HL-60/S4 treated with phorbol 12-myristate 13-acetate at 8.2 ng/mL for 4 days and 3 days (cell line): Measurements from ENCODE around the gene HGS.
"Not testable (repeated sequence)": the region's sequence is repeated elsewhere in the genome, so short reads cannot be mapped to it uniquely, and the experiment has no call there.

ENCODE experiments used
- in situ Hi-C: fragments of 300-500 bp; cut with MboI; formaldehyde crosslinking; loops from 2 replicates; pipeline ENCODE4 v1.15.0; 2022; ENCODE audit warnings: low sequenced_read_pairs

Gene HGS

GRCh38 chr17:81655378-81656117, 28.3 kb upstream of the HGS start:
- in situ Hi-C loops: no loop called here

DNA sequence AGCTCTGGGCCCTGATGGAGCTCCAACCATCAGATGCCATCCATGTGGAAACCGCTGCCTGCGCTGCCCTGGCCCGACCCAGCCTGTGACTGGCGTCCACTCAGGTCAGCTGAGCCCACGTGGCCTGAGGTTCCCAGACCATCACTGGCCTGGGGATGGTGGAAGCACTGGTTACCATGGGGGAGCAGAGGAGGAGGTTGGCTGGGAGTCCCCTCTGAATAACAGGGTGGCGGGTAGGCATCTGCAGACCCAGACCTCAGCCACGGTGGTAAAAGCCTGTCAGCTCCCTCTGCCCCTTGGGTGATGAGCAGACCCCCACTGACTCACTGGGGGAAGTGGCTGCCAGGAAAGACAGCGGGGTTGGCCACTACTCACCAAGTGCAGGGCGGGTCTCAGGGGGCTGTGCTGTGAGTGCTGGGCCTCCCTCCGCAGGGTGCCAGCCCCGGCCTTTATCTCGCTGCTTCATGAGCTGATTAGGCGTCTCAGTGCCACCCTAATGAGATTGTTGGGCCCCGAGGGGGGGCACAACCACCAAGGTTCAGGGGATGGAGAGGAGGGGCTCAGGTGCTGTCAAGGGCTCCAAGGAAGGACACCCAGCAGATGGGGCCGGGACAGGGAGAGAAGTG, 27.6 kb upstream of the HGS start, which contains the start of gene PDE6G:
Gene PDE6G (minus strand): TSS at position 425 of the 626 bp plus-strand sequence. CDS start 3,237 bp downstream, outside the sequence.
- in situ Hi-C loops: no loop called here

DNA sequence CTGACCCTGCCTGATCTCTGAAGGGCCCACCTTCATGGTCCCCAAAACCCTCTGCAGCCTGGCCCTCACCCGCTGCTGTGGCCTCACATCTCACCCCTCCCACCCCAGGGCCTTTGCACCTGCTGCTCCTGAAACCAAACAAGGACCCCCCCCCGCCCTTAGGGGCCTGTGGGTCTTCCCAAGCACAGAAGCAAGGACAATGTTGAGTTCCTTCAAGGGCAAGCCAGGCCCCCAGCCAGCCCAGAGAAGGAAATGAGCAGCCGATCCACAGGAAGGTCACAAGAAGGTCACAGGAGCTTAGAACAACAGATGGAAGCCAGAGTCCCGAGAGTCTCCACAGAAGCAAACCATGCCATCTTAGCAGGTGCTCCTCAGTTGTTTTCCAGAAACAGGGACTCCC, 27.0 kb upstream of the HGS start:
- in situ Hi-C loops: no loop called here

- in situ Hi-C loops: no loop called here
Observed at GRCh38 chr17:81659038-81659437, 24.8 kb upstream of the HGS start.

DNA sequence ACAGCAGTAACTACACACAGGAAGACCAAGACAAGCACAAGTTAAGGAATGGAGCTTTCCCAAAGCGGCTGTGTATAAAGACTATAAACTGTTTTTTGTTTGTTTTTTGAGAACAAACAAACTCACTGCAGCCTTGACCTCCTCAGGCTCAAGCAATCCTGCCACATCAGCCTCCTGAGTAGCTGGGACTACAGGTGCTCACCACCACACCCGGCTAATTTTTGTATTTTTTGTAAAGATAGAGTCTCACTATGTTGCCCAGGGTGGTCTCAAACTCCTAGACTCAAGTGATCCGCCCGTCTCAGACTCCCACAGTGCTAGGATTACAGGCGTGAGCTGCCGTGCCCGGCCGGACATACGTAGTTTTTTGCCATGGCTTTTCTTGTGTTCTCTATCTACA, 23.4 kb upstream of the HGS start:
- in situ Hi-C loops: no loop called here

DNA sequence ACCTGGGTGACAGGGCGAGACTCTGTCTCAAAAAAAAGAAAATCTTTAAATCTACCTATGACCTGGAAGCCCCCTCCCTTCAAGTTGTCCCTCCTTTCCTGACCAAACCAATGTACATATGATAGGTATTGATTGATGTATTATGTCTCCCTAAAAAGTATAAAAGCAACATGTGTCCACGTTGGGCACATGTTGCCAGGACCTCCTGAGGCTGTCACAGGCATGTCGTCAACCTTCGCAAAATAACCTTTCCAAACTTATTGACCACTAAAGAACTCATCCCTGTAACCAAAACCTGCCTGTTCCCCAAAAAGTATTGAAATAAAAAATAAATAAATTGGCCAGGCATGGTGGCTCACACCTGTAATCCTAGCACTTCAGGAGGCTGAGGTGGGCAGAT, 21.8 kb upstream of the HGS start:
- in situ Hi-C loops: no loop called here

- in situ Hi-C loops: no loop called here
Observed at GRCh38 chr17:81664051-81664470, 19.8 kb upstream of the HGS start.

- in situ Hi-C loops: no loop called here
Observed at GRCh38 chr17:81665205-81666091, 18.4 kb upstream of the HGS start.

GRCh38 chr17:81666092-81666341, 17.8 kb upstream of the HGS start:
- in situ Hi-C loops: no loop called here

DNA sequence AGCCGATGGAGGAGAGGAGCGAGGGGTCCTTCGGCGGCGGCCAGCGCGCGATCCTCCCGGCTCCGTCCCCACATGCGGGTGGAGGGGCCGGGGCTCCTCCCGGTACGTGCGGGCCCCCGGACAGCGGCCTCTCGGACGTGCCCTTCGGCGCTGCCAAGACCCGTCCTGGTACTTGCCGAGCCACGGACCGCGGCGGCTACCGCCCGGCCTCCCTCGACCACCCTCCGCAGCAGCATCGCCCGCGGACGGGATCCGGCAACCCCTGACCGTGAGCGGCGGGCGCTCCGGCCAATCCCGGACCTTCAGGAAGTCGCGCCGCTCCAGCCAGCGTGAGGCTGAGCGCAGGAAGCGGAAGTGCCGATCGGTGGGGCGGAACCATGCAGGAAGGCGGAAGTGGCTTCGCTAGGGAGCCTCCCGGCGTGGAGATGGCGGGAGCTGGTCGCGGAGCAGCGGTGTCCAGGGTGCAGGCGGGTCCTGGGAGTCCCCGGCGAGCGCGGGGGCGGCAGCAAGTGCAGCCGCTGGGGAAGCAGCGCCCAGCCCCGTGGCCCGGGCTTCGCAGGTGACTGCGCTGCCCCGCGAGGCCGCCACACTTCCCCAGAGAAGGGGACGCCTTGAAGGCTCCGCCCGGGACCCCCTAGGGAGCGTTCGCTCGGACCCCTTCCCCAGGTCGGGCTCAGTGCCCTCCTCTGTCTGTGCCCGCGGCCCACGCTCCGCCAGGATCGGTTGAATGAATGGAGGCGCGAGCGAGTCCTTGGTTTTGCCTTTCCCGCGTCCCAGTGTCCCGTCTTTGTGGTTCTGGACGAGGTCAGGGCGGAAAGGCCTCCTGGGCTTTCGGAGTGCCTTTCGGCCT, 17.2 kb upstream of the HGS start, which contains the start of the genes CCDC137 and OXLD1:
Gene CCDC137 (plus strand): TSS at position 396 of the 850 bp plus-strand sequence. CDS start 30 bp downstream, at position 426.
Gene OXLD1 (minus strand): TSS at position 264 of the 850 bp plus-strand sequence. CDS start 28 bp downstream, at position 236.
- in situ Hi-C loops: no loop called here

DNA sequence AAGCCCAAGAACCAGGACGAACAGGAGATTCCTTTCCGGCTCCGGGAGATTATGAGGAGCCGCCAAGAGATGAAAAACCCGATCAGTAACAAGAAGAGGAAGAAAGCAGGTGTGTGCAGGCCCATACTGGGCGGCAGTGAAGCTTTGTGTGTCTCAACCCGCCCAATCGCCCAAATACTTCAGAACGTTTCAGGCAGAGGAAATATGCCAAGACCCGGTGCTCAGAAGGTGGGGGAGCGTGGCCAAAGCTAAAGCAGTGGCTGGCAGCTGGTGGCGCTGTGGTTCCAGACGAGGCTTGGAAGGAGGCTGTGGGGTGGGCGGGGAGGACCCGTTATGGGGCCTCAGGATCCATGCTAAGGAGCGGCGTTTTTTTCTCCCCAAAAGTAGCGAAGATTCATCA, 16.1 kb upstream of the HGS start:
- in situ Hi-C loops: no loop called here

DNA sequence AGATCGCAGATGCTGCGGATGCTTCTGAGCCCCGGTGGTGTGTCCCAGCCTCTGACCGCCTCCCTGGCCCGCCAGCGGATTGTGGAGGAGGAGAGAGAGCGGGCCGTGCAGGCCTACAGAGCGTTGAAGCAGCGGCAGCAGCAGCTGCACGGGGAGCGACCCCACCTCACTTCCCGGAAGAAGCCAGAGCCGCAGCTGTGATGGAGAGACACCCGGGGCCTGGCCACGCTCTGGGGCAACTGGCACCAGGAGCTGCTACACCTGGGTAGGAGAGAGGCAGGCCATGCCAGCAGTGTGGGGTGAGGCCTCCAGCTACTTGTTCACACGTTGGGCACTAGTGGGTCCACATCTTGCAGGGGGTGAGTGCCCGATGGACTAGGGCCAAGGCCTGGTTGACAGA, 11.3 kb upstream of the HGS start:
- in situ Hi-C loops: no loop called here

DNA sequence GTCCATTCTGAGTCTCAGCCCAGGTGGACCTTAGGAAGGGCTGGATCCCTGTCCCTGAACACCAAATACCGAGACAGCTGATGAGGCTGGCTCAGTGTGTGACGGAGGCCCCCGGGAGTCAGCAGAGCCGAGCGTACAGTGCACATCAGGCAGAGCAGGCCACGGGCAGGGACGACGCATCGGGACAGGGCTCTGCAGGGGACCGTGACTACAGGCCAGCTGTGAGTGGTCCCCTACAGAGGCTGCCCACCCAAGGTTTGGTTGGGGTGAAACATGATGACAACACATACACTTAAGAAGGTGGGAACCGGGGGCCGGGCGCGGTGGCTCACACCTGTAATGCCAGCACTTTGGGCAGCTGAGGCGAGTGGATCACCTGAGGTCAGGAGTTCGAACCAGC, 10.9 kb upstream of the HGS start:
- in situ Hi-C loops: no loop called here

DNA sequence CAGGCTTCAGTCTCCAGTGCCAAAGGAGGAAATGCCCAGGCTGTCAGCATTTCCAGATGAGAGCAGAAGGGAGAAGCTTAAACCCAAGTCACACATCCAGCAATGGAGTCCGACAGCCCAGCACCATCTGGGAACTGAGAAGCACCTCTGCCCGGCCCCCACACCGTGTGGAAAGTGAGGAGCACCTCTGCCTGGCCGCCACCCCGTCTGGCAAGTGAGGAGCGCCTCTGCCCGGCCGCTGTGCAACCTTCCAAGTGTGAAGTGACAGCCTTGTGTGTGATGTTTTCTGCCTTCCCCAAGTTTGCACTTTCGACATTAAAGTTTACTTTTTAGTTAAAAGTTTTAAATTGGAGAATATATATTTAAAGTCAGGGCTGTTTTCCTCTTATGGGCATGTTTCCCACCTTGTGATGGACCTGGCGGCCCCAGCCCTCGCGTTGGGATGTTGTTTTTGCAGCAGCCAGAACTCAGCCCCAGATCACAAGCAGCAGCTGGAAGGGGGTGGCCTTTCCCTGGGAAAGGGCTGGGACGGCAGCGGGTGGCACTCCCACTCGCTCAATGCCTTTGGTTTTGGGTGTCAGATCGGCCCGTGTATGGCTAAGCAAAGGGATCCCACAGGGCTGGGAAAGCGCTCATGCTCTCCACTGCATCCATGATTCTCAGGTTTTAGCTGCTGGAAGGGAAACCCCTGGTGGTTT, 10.1 kb upstream of the HGS start:
- in situ Hi-C loops: no loop called here

- in situ Hi-C loops: not testable (repeated sequence)
Observed at GRCh38 chr17:81675515-81676221, 8.1 kb upstream of the HGS start.

- in situ Hi-C loops: no loop called here
Observed at GRCh38 chr17:81676906-81677305, 6.9 kb upstream of the HGS start.

- in situ Hi-C loops: no loop called here
Observed at GRCh38 chr17:81680150-81680549, 3.7 kb upstream of the HGS start.

DNA sequence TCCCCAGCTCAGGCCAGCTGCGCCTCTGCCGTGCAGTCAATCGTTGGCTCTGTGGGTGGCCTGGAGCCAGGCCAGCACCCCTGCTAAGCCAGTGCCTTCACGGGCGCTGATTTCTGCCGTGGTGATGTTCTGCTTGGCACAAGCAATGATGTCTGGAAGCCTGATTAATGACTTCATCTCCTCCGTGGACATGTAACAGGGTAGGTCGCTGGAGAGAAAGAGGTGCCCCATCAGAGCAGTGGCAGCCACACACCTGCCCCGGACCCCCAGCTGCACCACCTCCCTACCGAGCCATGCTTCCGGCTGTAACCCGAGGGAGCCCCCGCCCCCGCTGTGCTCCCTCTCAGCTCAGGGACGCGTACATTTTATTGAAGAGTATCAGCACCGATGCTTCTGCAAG, 2.1 kb upstream of the HGS start:
- in situ Hi-C loops: no loop called here

GRCh38 chr17:81682565-81683207, 1.1 kb upstream of the HGS start:
- in situ Hi-C loops: no loop called here
